SK-N-SH (cell line): ENCODE measurements around the gene AKR7A2. TPM values are rescaled to one million over a fixed set of nuclear protein-coding genes. Genes with fewer than 3 reads are reported as not detected.

Experiments
- CTCF ChIA-PET: fragments of 300-600, 350-600 bp; formaldehyde crosslinking; extraction: SDS; loops from one replicate; lab custom pipeline; 2021; lab: Yijun Ruan, JAX
- POLR2A ChIA-PET: fragments of 350-600 bp; sonication (Branson Sonifier 250); formaldehyde crosslinking; extraction: SDS; loops from one replicate; lab custom pipeline; 2020; ENCODE audit warnings: antibody characterized with exemption, inconsistent platforms; lab: Yijun Ruan, JAX
- DNase-seq: peaks from one replicate; pipeline ENCODE4 v3.0.0; 2012
- H2AFZ ChIP-seq: fragments of 200-600 bp; sonication (generic); 2 replicates; pipeline ENCODE4 v1.8.1; 2016; ENCODE audit warnings: antibody characterized with exemption, mild to moderate bottlenecking, low read depth
- H3F3A ChIP-seq: fragments of 200-600 bp; sonication (generic); replicated peaks from 2 replicates; pipeline ENCODE3; 2016; ENCODE audit warnings: antibody characterized with exemption, mild to moderate bottlenecking; ENCODE audit not compliant: insufficient read depth
- H3K27ac ChIP-seq, 2 experiments: fragments of 200-500 bp in 1 of 2; fragments of 200-600 bp in 1 of 2; sonication (Bioruptor generic) in 1 of 2; sonication (generic), shearing (Covaris generic) in 1 of 2; 2 replicates each; pipeline versions ENCODE4 v1.5.1 to v1.6.1; 2014 to 2016; ENCODE audit warnings: low read depth in 2 of 2, inconsistent platforms in 1 of 2, low read length in 1 of 2, mild to moderate bottlenecking in 1 of 2, mixed read lengths in 1 of 2
- H3K27me3 ChIP-seq: fragments of 200-600 bp; sonication (generic), shearing (Covaris generic); 2 replicates; pipeline ENCODE4 v1.6.1; 2016; ENCODE audit warnings: mixed run types; ENCODE audit not compliant: insufficient read depth
- H3K36me3 ChIP-seq, 2 experiments: fragments of 200-500 bp in 1 of 2; fragments of 200-600 bp in 1 of 2; sonication (Bioruptor generic) in 1 of 2; sonication (generic) in 1 of 2; replicated peaks in 1 of 2; 2 replicates each; pipeline versions ENCODE3 to v1.5.1; 2014 to 2016; ENCODE audit warnings: low read length in 1 of 2, mild to moderate bottlenecking in 1 of 2; ENCODE audit not compliant: insufficient read depth in 2 of 2, control insufficient read depth in 1 of 2
- H3K4me1 ChIP-seq, 2 experiments: fragments of 200-500 bp in 1 of 2; fragments of 200-600 bp in 1 of 2; sonication (Bioruptor generic) in 1 of 2; sonication (generic), shearing (Covaris generic) in 1 of 2; 2 replicates each; pipeline versions ENCODE4 v1.5.1 to v1.6.1; 2014 to 2016; ENCODE audit warnings: low read depth in 1 of 2, low read length in 1 of 2, mixed run types in 1 of 2; ENCODE audit not compliant: insufficient read depth in 2 of 2, control insufficient read depth in 1 of 2
- H3K4me2 ChIP-seq: fragments of 200-600 bp; sonication (generic), shearing (Covaris generic); 2 replicates; pipeline ENCODE4 v1.6.1; 2017; ENCODE audit warnings: mixed run types
- H3K4me3 ChIP-seq, 2 experiments: fragments of 200-500 bp in 1 of 2; fragments of 200-600 bp in 1 of 2; sonication (Bioruptor generic) in 1 of 2; sonication (generic), shearing (Covaris generic) in 1 of 2; 2 replicates each; pipeline versions ENCODE4 v1.5.1 to v1.8.1; 2014 to 2016; ENCODE audit warnings: low read depth in 2 of 2, inconsistent platforms in 1 of 2, low read length in 1 of 2, mild to moderate bottlenecking in 1 of 2, mixed read lengths in 1 of 2, moderate library complexity in 1 of 2
- H3K79me2 ChIP-seq: fragments of 200-600 bp; sonication (generic); 2 replicates; pipeline ENCODE4 v1.8.1; 2017; ENCODE audit warnings: mild to moderate bottlenecking; ENCODE audit not compliant: insufficient read depth
- H3K9ac ChIP-seq: fragments of 200-600 bp; sonication (generic); 2 replicates; pipeline ENCODE4 v1.6.1; 2017; ENCODE audit warnings: mixed run types
- H3K9me2 ChIP-seq: fragments of 200-600 bp; sonication (generic); 2 replicates; pipeline ENCODE4 v1.6.1; 2017; ENCODE audit warnings: mixed run types
- H3K9me3 ChIP-seq: fragments of 200-600 bp; sonication (generic); 2 replicates; pipeline ENCODE4 v1.6.1; 2017; ENCODE audit warnings: mixed run types, mild to moderate bottlenecking, moderate library complexity
- H4K20me1 ChIP-seq: fragments of 200-600 bp; sonication (generic); 2 replicates; pipeline ENCODE4 v1.6.1; 2017; ENCODE audit warnings: mild to moderate bottlenecking, mixed run types; ENCODE audit not compliant: insufficient read depth
- EZH2phosphoT487 ChIP-seq: fragments of 200-600 bp; sonication (generic); IDR thresholded peaks from 2 replicates; pipeline ENCODE4 v1.6.1; 2017; ENCODE audit warnings: low read depth, mixed run types, mild to moderate bottlenecking, antibody characterized with exemption, moderate library complexity, borderline replicate concordance
- FOXM1 ChIP-seq: IDR thresholded peaks from 2 replicates; pipeline ENCODE4 v1.4.0; 2012; ENCODE audit warnings: low read depth, mild to moderate bottlenecking
- POLR2AphosphoS5 ChIP-seq: IDR thresholded peaks from 2 replicates; pipeline ENCODE4 v1.6.1; 2012; ENCODE audit warnings: low read depth, low read length
- RFX5 ChIP-seq: IDR thresholded peaks from 2 replicates; pipeline ENCODE4 v1.6.1; 2012; ENCODE audit warnings: mild to moderate bottlenecking, improper control_type of control experiment, low read length
- SIN3A ChIP-seq: IDR thresholded peaks from 2 replicates; pipeline ENCODE4 v1.6.1; 2012; ENCODE audit warnings: low read depth, mild to moderate bottlenecking, low read length, moderate library complexity, borderline replicate concordance
- WGBS: methylation state at CpG from one replicate; pipeline ENCODE4 v1.1.6; 2017; ENCODE audit warnings: low lambda C conversion rate; 5-methylcytosine and 5-hydroxymethylcytosine counted together
- polyA plus RNA-seq, 3 experiments: library from polyadenylated mRNA; depleted of rRNA; stranded (reverse); fragments of >200 nt; gene quantifications; 2 replicates each; pipeline ENCODE4 v1.2.3, GENCODE V29; 2012
- TF ChIP-seq, protein P1 (sequence below): IDR thresholded peaks from 2 replicates; pipeline ENCODE4 v1.4.0; 2012; ENCODE audit warnings: low read depth
- TF ChIP-seq, protein P2 (sequence below): fragments of 150-350 bp; IDR thresholded peaks from 2 replicates; pipeline ENCODE4 v1.6.1; 2017; ENCODE audit warnings: antibody characterized with exemption, low read length, low read depth, borderline replicate concordance
- TF ChIP-seq, protein P3 (sequence below): IDR thresholded peaks from 2 replicates; pipeline ENCODE4 v1.6.1; 2012; ENCODE audit warnings: mild to moderate bottlenecking, low read depth, low read length, moderate library complexity

The AKR7A2 gene
- polyA plus RNA-seq, 1 of the 3 experiments (the other 2 are of a cell fraction) = 40.7 TPM

DNA sequence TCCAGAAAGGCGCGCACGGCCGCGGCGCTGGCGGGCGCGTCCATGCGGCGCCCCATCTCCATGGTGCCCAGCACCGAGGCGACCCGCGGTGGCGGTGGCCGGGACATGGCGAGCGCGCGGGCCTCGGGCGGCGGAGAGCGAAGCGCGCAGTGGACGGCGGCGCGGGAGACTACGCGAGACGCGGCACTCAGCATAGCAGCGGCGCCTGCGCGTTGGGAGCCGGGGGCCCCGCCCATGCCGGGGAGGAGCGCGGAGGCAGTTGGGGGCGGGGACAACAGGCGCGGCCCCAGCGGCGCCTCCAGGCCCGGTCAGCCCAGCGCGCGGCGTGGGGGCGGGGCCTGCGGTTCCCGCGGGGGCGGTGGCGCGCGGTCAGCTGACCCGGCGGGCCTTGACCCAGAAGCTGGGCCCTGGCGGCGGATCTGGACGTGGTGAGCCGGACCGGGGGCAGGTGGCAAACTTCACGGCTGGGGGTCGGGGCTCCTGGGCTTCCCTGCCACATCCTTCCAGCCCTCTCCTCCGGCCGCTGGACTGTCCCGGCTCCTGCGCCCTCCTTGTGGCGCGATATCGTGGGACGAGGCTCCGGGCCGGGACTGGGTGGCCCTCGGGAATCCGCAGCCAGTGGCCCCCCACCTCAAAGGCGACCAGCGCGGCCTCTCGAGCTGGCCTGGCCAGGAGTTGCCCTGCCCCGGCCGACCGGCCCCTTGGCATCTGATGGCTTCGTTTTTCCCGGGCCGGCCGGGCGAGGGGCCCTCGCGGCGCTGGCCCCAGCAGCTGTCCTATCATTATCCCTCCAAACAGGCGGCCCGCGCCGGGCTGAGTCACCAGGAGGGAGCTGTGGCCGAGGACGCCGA is at the start of gene AKR7A2, which contains the start of gene SLC66A1 (continued):
- TF ChIP-seq, protein P1, sequence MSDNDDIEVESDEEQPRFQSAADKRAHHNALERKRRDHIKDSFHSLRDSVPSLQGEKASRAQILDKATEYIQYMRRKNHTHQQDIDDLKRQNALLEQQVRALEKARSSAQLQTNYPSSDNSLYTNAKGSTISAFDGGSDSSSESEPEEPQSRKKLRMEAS = peak; percentile 65
- TF ChIP-seq POLR2AphosphoS5 (peak; percentile 79; the same call in 1 of the 2 replicates), SIN3A (no peak; the same call in 1 of the 2 replicates), FOXM1 (no peak)
- TF ChIP-seq, protein P2, sequence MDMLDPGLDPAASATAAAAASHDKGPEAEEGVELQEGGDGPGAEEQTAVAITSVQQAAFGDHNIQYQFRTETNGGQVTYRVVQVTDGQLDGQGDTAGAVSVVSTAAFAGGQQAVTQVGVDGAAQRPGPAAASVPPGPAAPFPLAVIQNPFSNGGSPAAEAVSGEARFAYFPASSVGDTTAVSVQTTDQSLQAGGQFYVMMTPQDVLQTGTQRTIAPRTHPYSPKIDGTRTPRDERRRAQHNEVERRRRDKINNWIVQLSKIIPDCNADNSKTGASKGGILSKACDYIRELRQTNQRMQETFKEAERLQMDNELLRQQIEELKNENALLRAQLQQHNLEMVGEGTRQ = peak; percentile 45; the same call in 1 of the 2 replicates
- TF ChIP-seq, protein P3, sequence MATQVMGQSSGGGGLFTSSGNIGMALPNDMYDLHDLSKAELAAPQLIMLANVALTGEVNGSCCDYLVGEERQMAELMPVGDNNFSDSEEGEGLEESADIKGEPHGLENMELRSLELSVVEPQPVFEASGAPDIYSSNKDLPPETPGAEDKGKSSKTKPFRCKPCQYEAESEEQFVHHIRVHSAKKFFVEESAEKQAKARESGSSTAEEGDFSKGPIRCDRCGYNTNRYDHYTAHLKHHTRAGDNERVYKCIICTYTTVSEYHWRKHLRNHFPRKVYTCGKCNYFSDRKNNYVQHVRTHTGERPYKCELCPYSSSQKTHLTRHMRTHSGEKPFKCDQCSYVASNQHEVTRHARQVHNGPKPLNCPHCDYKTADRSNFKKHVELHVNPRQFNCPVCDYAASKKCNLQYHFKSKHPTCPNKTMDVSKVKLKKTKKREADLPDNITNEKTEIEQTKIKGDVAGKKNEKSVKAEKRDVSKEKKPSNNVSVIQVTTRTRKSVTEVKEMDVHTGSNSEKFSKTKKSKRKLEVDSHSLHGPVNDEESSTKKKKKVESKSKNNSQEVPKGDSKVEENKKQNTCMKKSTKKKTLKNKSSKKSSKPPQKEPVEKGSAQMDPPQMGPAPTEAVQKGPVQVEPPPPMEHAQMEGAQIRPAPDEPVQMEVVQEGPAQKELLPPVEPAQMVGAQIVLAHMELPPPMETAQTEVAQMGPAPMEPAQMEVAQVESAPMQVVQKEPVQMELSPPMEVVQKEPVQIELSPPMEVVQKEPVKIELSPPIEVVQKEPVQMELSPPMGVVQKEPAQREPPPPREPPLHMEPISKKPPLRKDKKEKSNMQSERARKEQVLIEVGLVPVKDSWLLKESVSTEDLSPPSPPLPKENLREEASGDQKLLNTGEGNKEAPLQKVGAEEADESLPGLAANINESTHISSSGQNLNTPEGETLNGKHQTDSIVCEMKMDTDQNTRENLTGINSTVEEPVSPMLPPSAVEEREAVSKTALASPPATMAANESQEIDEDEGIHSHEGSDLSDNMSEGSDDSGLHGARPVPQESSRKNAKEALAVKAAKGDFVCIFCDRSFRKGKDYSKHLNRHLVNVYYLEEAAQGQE = 0 out of 2 replicates have a peak, but pooled peaks have one; percentile 6

DNA sequence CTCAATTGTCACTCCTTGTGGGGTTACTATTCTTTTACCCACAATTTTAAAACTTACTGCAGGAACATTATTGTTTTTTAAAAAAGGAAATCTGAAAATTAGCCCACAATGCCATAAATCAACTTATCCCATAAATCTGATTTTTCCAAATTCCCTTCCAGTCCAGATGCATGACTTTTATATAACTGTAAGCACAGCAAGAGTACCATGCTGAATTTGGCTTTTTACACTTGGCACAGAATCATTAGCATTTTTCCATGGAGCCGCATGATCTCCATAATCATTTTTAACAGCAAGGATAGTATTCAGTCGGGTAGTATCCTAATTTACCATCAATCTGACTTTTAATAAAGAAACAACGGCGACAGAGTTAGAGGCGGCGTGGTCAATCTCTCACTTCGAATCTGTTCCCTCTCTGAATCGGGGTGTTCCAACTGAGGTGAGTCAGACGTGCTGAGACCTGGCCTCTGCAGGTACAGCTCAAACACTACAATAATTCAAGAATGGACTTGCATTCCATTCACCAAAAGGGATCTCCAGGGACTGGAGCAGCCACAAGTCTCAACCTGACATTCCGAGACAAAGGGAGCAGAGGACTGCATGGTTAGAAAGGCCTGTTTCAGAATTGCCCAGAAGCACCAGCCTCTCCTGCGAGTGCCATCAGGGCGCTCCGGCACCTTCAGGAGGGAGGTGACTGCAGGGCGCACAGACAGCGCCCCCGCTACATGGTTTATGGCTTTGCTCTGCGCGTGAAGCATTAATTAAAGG is 49.1 kb upstream of the AKR7A2 start:
- Histone ChIP-seq H3K4me3 (no peak overlapping the region), H3K9me2 (no peaks in the 10 kb centered on the region), H3K79me2 (peaks cover 51% of the 10 kb centered on the region; the same call in 1 of the 2 replicates), H3K4me1 (peaks cover 0 to 28% of the 10 kb centered on the region in 2 experiments; a peak in 1 of 4 replicates), H3K9ac (no peak overlapping the region), H3K4me2 (no peak overlapping the region), H3F3A (no peaks in the 10 kb centered on the region), H3K9me3 (no peaks in the 10 kb centered on the region), H4K20me1 (peaks cover 71% of the 10 kb centered on the region), H2AFZ (no peak overlapping the region), H3K27ac (peak overlapping the region in 1 of 2 experiments; percentile 30; a peak in 1 of 4 replicates), H3K27me3 (no peaks in the 10 kb centered on the region), H3K36me3 (peaks cover 8 to 17% of the 10 kb centered on the region in 2 experiments)
- POLR2A ChIA-PET = no interaction called here
- 95% methylated on average over 18 of the region's 18 CpGs for WGBS
- CTCF ChIA-PET = interaction anchor here (3.7 kb wide), 1 partner anchor 13 kb away, joined by 16 read pairs; no protein-coding TSS in a partner anchor
- TF ChIP-seq EZH2phosphoT487 = no peak
- TF ChIP-seq RFX5 = no peak
- DNase-seq = no peak
